Lung (tissue), 12 donors: ENCODE measurements around the gene CMSS1. TPM values are rescaled to one million over a fixed set of nuclear protein-coding genes. Genes with fewer than 3 reads are reported as not detected.
A peak's percentile ranks its signal among the peaks of the same experiment; 100 is the strongest.

Source experiments
- ATAC-seq: fragments of 200-7000 bp; cut with Tn5 transposase; one replicate; pipeline ENCODE4 v1.9.1; 2020; ENCODE audit warnings: moderate number of reproducible peaks; ENCODE audit not compliant: insufficient read depth, low FRiP score
- DNase-seq, 3 donors: peaks; one replicate each; pipeline ENCODE4 v3.0.0-alpha.2; 2013 to 2017
- H3K27ac ChIP-seq, 2 donors: one replicate each; pipeline ENCODE4 v1.5.1; 2013; ENCODE audit warnings: mild to moderate bottlenecking in 2 of 2, moderate library complexity in 2 of 2, control low read depth in 1 of 2, inconsistent platforms in 1 of 2, low read depth in 1 of 2, low read length in 1 of 2
- H3K27me3 ChIP-seq, 3 donors: one replicate each; pipeline ENCODE4 v1.5.1; 2013; ENCODE audit warnings: low read length in 2 of 3; ENCODE audit not compliant: control insufficient read depth in 3 of 3, insufficient read depth in 3 of 3
- H3K36me3 ChIP-seq, 4 donors: one replicate each; pipeline ENCODE4 v1.5.1; 2013; ENCODE audit warnings: low read length in 4 of 4, mild to moderate bottlenecking in 1 of 4, moderate library complexity in 1 of 4; ENCODE audit not compliant: control insufficient read depth in 4 of 4, insufficient read depth in 4 of 4
- H3K4me1 ChIP-seq, 5 donors: one replicate each; pipeline ENCODE4 v1.5.1; 2013; ENCODE audit warnings: low read length in 5 of 5, mild to moderate bottlenecking in 2 of 5, moderate library complexity in 1 of 5; ENCODE audit not compliant: control insufficient read depth in 5 of 5, insufficient read depth in 5 of 5
- H3K4me3 ChIP-seq: one replicate; pipeline ENCODE4 v1.5.1; 2013; ENCODE audit warnings: mild to moderate bottlenecking, control low read depth, moderate library complexity
- H3K9ac ChIP-seq, 2 donors: one replicate each; pipeline ENCODE4 v1.5.1; 2013; ENCODE audit warnings: low read length in 2 of 2, control low read depth in 1 of 2; ENCODE audit not compliant: insufficient read depth in 1 of 2
- H3K9me3 ChIP-seq, 4 donors: one replicate each; pipeline ENCODE4 v1.5.1; 2013; ENCODE audit warnings: low read length in 3 of 4, mild to moderate bottlenecking in 1 of 4, moderate library complexity in 1 of 4; ENCODE audit not compliant: control insufficient read depth in 4 of 4, insufficient read depth in 3 of 4
- CTCF ChIP-seq: IDR thresholded peaks from 2 replicates; pipeline ENCODE4 v1.5.1; 2012; ENCODE audit warnings: mild to moderate bottlenecking; ENCODE audit errors: control extremely low read depth, extremely low read depth
- WGBS, 2 donors: extraction: QIAGEN DNeasy Blood & Tissue Kit; methylation state at CpG; one replicate each; pipeline ENCODE4 v1.1.7; 2013; 5-methylcytosine and 5-hydroxymethylcytosine counted together
- polyA plus RNA-seq, 2 donors: library from polyadenylated mRNA; stranded (reverse); fragments of 200-250 nt; gene quantifications; one replicate each; pipeline ENCODE4 v1.2.1, GENCODE V29; 2013
- total RNA-seq, 2 donors: library from RNA; depleted of rRNA in 1 of 2; stranded (reverse); fragments of >200 nt in 1 of 2; gene quantifications; one replicate each; pipeline ENCODE4 v1.2.1, GENCODE V29; 2014 to 2021
- donor health status: control.
- donor health status: control.
- donor health status: Bipolar disorder and iron deficiency.
- donor health status: healthy.
- donor health status: DM: yes; HTN: yes; CAD: no.

Gene CMSS1
- total and polyA plus RNA-seq, 4 donors, result 12.3 to 28.9 (median 22.6) TPM

GRCh38 chr3:99901200-99901926 lies 83.7 kb downstream of the CMSS1 start:
- 18 to 34% methylated on average over 6 of the region's 6 CpGs for WGBS, 2 donors
- H3K4me1 ChIP-seq, result peaks cover 0 to 22% (median 6%) of the 10 kb centered on the region in 5 donors
- peak overlapping the region in 1 of 2 donors; percentile 21 for H3K27ac ChIP-seq
- H3K27me3 ChIP-seq, result no peaks in the 10 kb centered on the region
- peak overlapping the region in 1 of 2 donors; percentile 29 for H3K9ac ChIP-seq
- H3K9me3 ChIP-seq, result no peaks in the 10 kb centered on the region
- no peaks in the 10 kb centered on the region for H3K36me3 ChIP-seq
- no peak overlapping the region for H3K4me3 ChIP-seq
- DNase-seq (peak in 2 of 3 donors; percentile 65), ATAC-seq (peak; percentile 47)
- TF ChIP-seq CTCF, result no peak

- H3K27me3 ChIP-seq, result no peaks in the 10 kb centered on the region
- no peak overlapping the region for H3K4me3 ChIP-seq
- H3K9me3 ChIP-seq, result no peaks in the 10 kb centered on the region
- no peak for TF ChIP-seq CTCF
- no peaks in the 10 kb centered on the region for H3K36me3 ChIP-seq
- WGBS, 2 donors, result 86 to 87% methylated on average over 1 of the region's 1 CpG
- H3K9ac ChIP-seq, result no peak overlapping the region
- no peak for ATAC-seq
- H3K4me1 ChIP-seq, result peaks cover 0 to 22% (median 6%) of the 10 kb centered on the region in 5 donors
- no peak overlapping the region for H3K27ac ChIP-seq
- no peak for DNase-seq
Observed at GRCh38 chr3:99902091-99902490, 84.4 kb downstream of the CMSS1 start.

- H3K36me3 ChIP-seq, result no peaks in the 10 kb centered on the region
- DNase-seq (no peak), ATAC-seq (no peak)
- no peaks in the 10 kb centered on the region for H3K9me3 ChIP-seq
- TF ChIP-seq CTCF, result no peak
- H3K4me1 ChIP-seq, result peaks cover 0 to 22% (median 6%) of the 10 kb centered on the region in 5 donors
- no peak overlapping the region for H3K27ac ChIP-seq
- H3K9ac ChIP-seq, result no peak overlapping the region
- H3K4me3 ChIP-seq, result no peak overlapping the region
- H3K27me3 ChIP-seq, result no peaks in the 10 kb centered on the region
Observed at GRCh38 chr3:99903869-99904268, 86.2 kb downstream of the CMSS1 start.
